ENCODE data around the gene PLIN1.

The PLIN1 gene

DNA sequence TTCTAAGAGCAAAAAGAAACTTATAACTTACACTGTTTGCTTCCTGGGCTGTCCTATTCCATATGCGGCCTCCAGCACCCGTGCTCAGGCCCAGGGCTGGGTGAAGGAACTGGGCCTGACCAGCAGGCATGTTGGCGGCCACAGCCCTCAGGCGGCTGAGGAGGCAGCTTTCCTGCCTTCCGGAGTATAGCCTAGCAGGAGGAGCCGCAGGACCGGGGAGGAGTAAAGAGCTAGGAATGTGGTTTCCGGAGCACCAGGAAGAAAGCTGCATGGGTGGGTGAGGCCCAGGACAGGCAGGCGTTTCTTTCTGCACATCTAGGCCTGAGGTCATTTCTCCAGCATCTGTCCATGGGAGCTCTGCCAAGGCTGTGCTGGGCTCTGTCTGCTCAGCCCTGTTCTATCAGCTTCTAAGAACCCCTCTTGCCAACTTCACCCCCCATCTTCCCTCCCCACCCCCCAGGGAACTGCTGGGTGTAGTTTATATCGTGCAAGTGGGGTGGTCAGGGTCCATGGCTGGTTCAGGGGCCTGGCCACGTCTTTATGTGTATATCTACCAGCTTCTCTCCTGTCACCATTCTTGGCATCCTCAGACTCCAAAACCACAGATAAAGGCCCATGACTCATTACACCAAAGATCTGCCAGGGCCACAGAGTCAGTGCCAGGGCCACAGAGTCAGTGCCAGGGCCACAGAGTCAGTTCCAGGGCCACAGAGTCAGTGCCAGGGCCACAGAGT is 16.1 kb downstream of the PLIN1 start:
- no peak overlapping the region for H3K27ac ChIP-seq (ENCODE audit: low read depth, low read length, poor library complexity, severe bottlenecking)
- no peaks in the 10 kb centered on the region for H3F3A ChIP-seq (ENCODE audit: insufficient read depth, low read length)
- H2AFZ ChIP-seq (ENCODE audit: low read length): no peak overlapping the region
- no peaks in the 10 kb centered on the region for H4K20me1 ChIP-seq (ENCODE audit: insufficient read depth, low read length)
- no peaks in the 10 kb centered on the region for H3K79me2 ChIP-seq (ENCODE audit: insufficient read depth, low read length)
- no peaks in the 10 kb centered on the region for H3K4me1 ChIP-seq (ENCODE audit: insufficient read depth, low read length, severe bottlenecking)
- no peak overlapping the region for H3K9ac ChIP-seq (ENCODE audit: low read length)
- H3K27me3 ChIP-seq (ENCODE audit: insufficient read depth, low read length): no peaks in the 10 kb centered on the region
- no peaks in the 10 kb centered on the region for H3K9me3 ChIP-seq (ENCODE audit: low read length)
- no peak overlapping the region for H3K4me2 ChIP-seq (ENCODE audit: low read length)
- H3K4me3 ChIP-seq (ENCODE audit: low read depth, low read length, poor library complexity, severe bottlenecking): no peak overlapping the region
- no peak for TF ChIP-seq EZH2 (IDR thresholded peaks at IDR 0.05; ENCODE audit: borderline replicate concordance, low read length)
- TF ChIP-seq, protein P1, sequence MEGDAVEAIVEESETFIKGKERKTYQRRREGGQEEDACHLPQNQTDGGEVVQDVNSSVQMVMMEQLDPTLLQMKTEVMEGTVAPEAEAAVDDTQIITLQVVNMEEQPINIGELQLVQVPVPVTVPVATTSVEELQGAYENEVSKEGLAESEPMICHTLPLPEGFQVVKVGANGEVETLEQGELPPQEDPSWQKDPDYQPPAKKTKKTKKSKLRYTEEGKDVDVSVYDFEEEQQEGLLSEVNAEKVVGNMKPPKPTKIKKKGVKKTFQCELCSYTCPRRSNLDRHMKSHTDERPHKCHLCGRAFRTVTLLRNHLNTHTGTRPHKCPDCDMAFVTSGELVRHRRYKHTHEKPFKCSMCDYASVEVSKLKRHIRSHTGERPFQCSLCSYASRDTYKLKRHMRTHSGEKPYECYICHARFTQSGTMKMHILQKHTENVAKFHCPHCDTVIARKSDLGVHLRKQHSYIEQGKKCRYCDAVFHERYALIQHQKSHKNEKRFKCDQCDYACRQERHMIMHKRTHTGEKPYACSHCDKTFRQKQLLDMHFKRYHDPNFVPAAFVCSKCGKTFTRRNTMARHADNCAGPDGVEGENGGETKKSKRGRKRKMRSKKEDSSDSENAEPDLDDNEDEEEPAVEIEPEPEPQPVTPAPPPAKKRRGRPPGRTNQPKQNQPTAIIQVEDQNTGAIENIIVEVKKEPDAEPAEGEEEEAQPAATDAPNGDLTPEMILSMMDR (IDR thresholded peaks at IDR 0.05; ENCODE audit: low read length): no peak
- H3K36me3 ChIP-seq (ENCODE audit: insufficient read depth, low read length): no peaks in the 10 kb centered on the region
- no peaks in the 10 kb centered on the region for H3K9me2 ChIP-seq (ENCODE audit: low read depth, low read length)

DNA sequence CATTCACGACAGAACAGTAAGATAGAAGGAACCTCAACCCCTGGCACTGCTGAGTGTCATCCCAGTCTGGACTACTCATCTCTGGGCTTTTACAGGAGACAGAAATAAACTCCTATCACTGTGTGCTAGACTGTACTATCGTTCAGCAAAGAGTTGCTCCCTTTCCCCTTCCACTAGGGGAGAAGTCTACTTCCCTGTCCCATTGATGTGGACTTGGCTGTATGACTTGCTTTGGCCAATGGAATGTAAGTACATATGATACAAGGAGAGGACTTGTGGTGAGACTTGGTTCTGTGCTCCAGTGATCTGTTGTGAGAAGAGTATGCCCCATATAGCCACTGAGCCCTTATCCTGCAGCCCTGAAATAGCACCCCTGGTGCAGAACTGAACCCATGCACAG is 18.6 kb downstream of the PLIN1 start:
- Histone ChIP-seq H3K9ac (ENCODE audit: low read length) (no peak overlapping the region), H3K79me2 (ENCODE audit: insufficient read depth, low read length) (no peaks in the 10 kb centered on the region), H3K9me3 (ENCODE audit: low read length) (no peaks in the 10 kb centered on the region), H3K36me3 (ENCODE audit: insufficient read depth, low read length) (no peaks in the 10 kb centered on the region), H3F3A (ENCODE audit: insufficient read depth, low read length) (no peaks in the 10 kb centered on the region), H3K4me3 (ENCODE audit: low read depth, low read length, poor library complexity, severe bottlenecking) (no peak overlapping the region), H3K4me2 (ENCODE audit: low read length) (no peak overlapping the region), H2AFZ (ENCODE audit: low read length) (no peak overlapping the region), H3K4me1 (ENCODE audit: insufficient read depth, low read length, severe bottlenecking) (no peaks in the 10 kb centered on the region), H3K27ac (ENCODE audit: low read depth, low read length, poor library complexity, severe bottlenecking) (no peak overlapping the region), H3K9me2 (ENCODE audit: low read depth, low read length) (no peaks in the 10 kb centered on the region), H4K20me1 (ENCODE audit: insufficient read depth, low read length) (no peaks in the 10 kb centered on the region), H3K27me3 (ENCODE audit: insufficient read depth, low read length) (no peaks in the 10 kb centered on the region)
- TF ChIP-seq, protein P1 (IDR thresholded peaks at IDR 0.05; ENCODE audit: low read length): no peak
- no peak for TF ChIP-seq EZH2 (IDR thresholded peaks at IDR 0.05; ENCODE audit: borderline replicate concordance, low read length)

DNA sequence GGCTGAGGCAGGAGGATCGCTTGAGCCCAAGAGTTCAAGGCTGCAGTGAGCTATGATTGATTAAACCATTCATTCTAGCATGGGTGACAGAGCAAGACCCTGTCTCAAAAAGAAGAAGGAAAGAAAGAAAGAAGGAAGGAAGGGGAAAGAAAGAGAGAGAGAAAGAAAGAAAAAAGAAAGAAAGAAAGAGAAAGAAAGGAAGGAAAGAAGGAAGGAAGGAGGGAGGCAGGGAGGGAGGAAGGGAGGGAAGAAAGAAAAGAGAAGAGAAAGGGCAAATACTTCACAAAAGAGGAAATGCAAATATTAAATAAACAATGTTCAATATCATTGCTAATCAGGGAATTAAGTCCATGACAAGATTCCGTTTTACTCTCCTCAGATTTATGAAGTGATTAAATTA is 19.9 kb downstream of the PLIN1 start:
- H2AFZ ChIP-seq (ENCODE audit: low read length): no peak overlapping the region
- H3K27me3 ChIP-seq (ENCODE audit: insufficient read depth, low read length): no peaks in the 10 kb centered on the region
- H3K4me1 ChIP-seq (ENCODE audit: insufficient read depth, low read length, severe bottlenecking): no peaks in the 10 kb centered on the region
- no peak overlapping the region for H3K9ac ChIP-seq (ENCODE audit: low read length)
- H3K79me2 ChIP-seq (ENCODE audit: insufficient read depth, low read length): no peaks in the 10 kb centered on the region
- no peak overlapping the region for H3K4me2 ChIP-seq (ENCODE audit: low read length)
- no peaks in the 10 kb centered on the region for H3K9me3 ChIP-seq (ENCODE audit: low read length)
- no peak overlapping the region for H3K4me3 ChIP-seq (ENCODE audit: low read depth, low read length, poor library complexity, severe bottlenecking)
- H3K9me2 ChIP-seq (ENCODE audit: low read depth, low read length): no peaks in the 10 kb centered on the region
- no peaks in the 10 kb centered on the region for H3K36me3 ChIP-seq (ENCODE audit: insufficient read depth, low read length)
- TF ChIP-seq EZH2 (IDR thresholded peaks at IDR 0.05; ENCODE audit: borderline replicate concordance, low read length): no peak
- TF ChIP-seq, protein P1 (IDR thresholded peaks at IDR 0.05; ENCODE audit: low read length): no peak
- H3K27ac ChIP-seq (ENCODE audit: low read depth, low read length, poor library complexity, severe bottlenecking): no peak overlapping the region
- no peaks in the 10 kb centered on the region for H4K20me1 ChIP-seq (ENCODE audit: insufficient read depth, low read length)
- H3F3A ChIP-seq (ENCODE audit: insufficient read depth, low read length): no peaks in the 10 kb centered on the region
